GM23338 (cell line): ENCODE results near the gene CENPO. TPM values are rescaled to one million over a fixed set of nuclear protein-coding genes. Genes with fewer than 3 reads are reported as not detected.

Experiments
- ATAC-seq: fragments of 200-7000 bp; cut with Tn5 transposase; 3 replicates; pipeline ENCODE4 v1.9.1; 2020
- DNase-seq: peaks from one replicate; pipeline ENCODE4 v3.0.0-alpha.2; 2015; ENCODE audit warnings: low spot score
- H2AFZ ChIP-seq: fragments of 200-600 bp; sonication (generic); 2 replicates; pipeline ENCODE4 v1.8.0; 2016; ENCODE audit warnings: antibody characterized with exemption, mild to moderate bottlenecking, moderate library complexity
- H3F3A ChIP-seq: fragments of 200-600 bp; sonication (generic); replicated peaks from 2 replicates; pipeline ENCODE4 v1.8.0; 2017; ENCODE audit warnings: antibody characterized with exemption, mixed run types, low read depth
- H3K27ac ChIP-seq: fragments of 200-600 bp; sonication (generic); 2 replicates; pipeline ENCODE4 v1.6.1; 2016; ENCODE audit warnings: low read depth
- H3K27me3 ChIP-seq: fragments of 200-600 bp; sonication (generic); 2 replicates; pipeline ENCODE4 v1.8.0; 2016; ENCODE audit warnings: mild to moderate bottlenecking, mixed run types, moderate library complexity; ENCODE audit not compliant: insufficient read depth
- H3K36me3 ChIP-seq: fragments of 200-600 bp; sonication (generic); 2 replicates; pipeline ENCODE4 v1.8.0; 2016; ENCODE audit warnings: mild to moderate bottlenecking; ENCODE audit not compliant: insufficient read depth
- H3K4me1 ChIP-seq: fragments of 200-600 bp; sonication (generic); 2 replicates; pipeline ENCODE4 v1.8.0; 2016; ENCODE audit warnings: mild to moderate bottlenecking, moderate library complexity; ENCODE audit not compliant: insufficient read depth
- H3K4me2 ChIP-seq: fragments of 200-600 bp; sonication (generic); 2 replicates; pipeline ENCODE4 v1.7.1; 2017; ENCODE audit warnings: mixed run types
- H3K4me3 ChIP-seq: fragments of 200-600 bp; sonication (generic); 2 replicates; pipeline ENCODE4 v1.6.1; 2016; ENCODE audit warnings: mixed run types
- H3K79me2 ChIP-seq: fragments of 200-600 bp; sonication (generic); replicated peaks from 2 replicates; pipeline ENCODE4 v1.8.0; 2017; ENCODE audit warnings: mild to moderate bottlenecking; ENCODE audit not compliant: insufficient read depth
- H3K9me2 ChIP-seq: fragments of 200-600 bp; sonication (generic); 2 replicates; pipeline ENCODE4 v1.8.0; 2017; ENCODE audit not compliant: insufficient read depth
- H4K20me1 ChIP-seq: fragments of 200-600 bp; sonication (generic); replicated peaks from 2 replicates; pipeline ENCODE4 v1.8.0; 2017; ENCODE audit warnings: mild to moderate bottlenecking; ENCODE audit not compliant: insufficient read depth
- H3K27ac Mint-ChIP-seq: 2 replicates; pipeline ENCODE4 v1.8.0; 2020; ENCODE audit warnings: inconsistent platforms, mild to moderate bottlenecking, moderate library complexity, mixed read lengths
- H3K27me3 Mint-ChIP-seq: 3 replicates; pipeline ENCODE4 v1.8.0; 2022; ENCODE audit warnings: low read depth, mild to moderate bottlenecking, moderate library complexity, mixed read lengths, inconsistent platforms; ENCODE audit not compliant: insufficient read depth, poor library complexity
- H3K36me3 Mint-ChIP-seq: 3 replicates; pipeline ENCODE4 v1.8.0; 2021; ENCODE audit warnings: low read depth, mild to moderate bottlenecking, inconsistent platforms, moderate library complexity, mixed read lengths
- H3K4me1 Mint-ChIP-seq: 3 replicates; pipeline ENCODE4 v1.8.0; 2020; ENCODE audit warnings: mild to moderate bottlenecking, inconsistent platforms, mixed read lengths
- H3K4me3 Mint-ChIP-seq: 3 replicates; pipeline ENCODE4 v1.8.0; 2021; ENCODE audit warnings: moderate library complexity, mild to moderate bottlenecking, inconsistent platforms, mixed read lengths
- H3K9me3 Mint-ChIP-seq: 3 replicates; pipeline ENCODE4 v1.8.0; 2020; ENCODE audit warnings: moderate library complexity, mild to moderate bottlenecking, inconsistent platforms, mixed read lengths
- EZH2 ChIP-seq: fragments of 200-600 bp; sonication (generic); IDR thresholded peaks from one replicate; pipeline ENCODE4 v1.8.0; 2017; ENCODE audit warnings: antibody characterized with exemption, mild to moderate bottlenecking, low read depth; ENCODE audit not compliant: unreplicated experiment
- NANOG ChIP-seq: IDR thresholded peaks from 2 replicates; pipeline ENCODE4 v1.6.1; 2016; ENCODE audit warnings: antibody characterized with exemption, borderline replicate concordance
- POLR2AphosphoS5 ChIP-seq: IDR thresholded peaks from 2 replicates; pipeline ENCODE4 v1.6.1; 2016; ENCODE audit warnings: antibody characterized with exemption, low read depth
- STAT1 ChIP-seq: IDR thresholded peaks from one replicate; pipeline ENCODE4 v1.6.1; 2016; ENCODE audit warnings: antibody characterized with exemption; ENCODE audit not compliant: unreplicated experiment
- ZNF331 ChIP-seq: fragments of 250-450 bp; sonication (Bioruptor Pico); IDR thresholded peaks from 2 replicates; pipeline ENCODE4 v1.5.0; 2020; ENCODE audit warnings: low read depth, mild to moderate bottlenecking, moderate library complexity
- polyA plus RNA-seq: library from polyadenylated mRNA; unstranded; fragments of >200 nt; fragmentation: Nextera tagmentation; extraction: Ambion mirVana; gene quantifications from 2 replicates; pipeline ENCODE4 v1.2.1, GENCODE V29; 2016
- total RNA-seq: library from RNA; depleted of rRNA; stranded (reverse); fragments of >200 nt; shearing (Covaris generic); gene quantifications from 2 replicates; pipeline ENCODE4 v1.2.3, GENCODE V29; 2014
- TF ChIP-seq, protein P1 (sequence below): fragments of 250-450 bp; sonication (Bioruptor Pico); IDR thresholded peaks from 2 replicates; pipeline ENCODE4 v1.5.0; 2020; ENCODE audit warnings: mild to moderate bottlenecking, moderate library complexity
- TF ChIP-seq, protein P2 (sequence below): IDR thresholded peaks from 2 replicates; pipeline ENCODE4 v1.6.1; 2016; ENCODE audit warnings: antibody characterized with exemption
- TF ChIP-seq, protein P3 (sequence below), 2 experiments: fragments of 200-600 bp in 1 of 2; sonication (generic) in 1 of 2; conservative IDR thresholded peaks; 2 replicates each; pipeline versions ENCODE4 v1.5.1 to v1.6.1; 2016 to 2017; ENCODE audit warnings: antibody characterized with exemption in 2 of 2, low read depth in 2 of 2, mild to moderate bottlenecking in 2 of 2, moderate library complexity in 1 of 2

The CENPO gene
- total and polyA plus RNA-seq, 2 experiments from 2014 or later, result 27.0 to 44.7 TPM

DNA sequence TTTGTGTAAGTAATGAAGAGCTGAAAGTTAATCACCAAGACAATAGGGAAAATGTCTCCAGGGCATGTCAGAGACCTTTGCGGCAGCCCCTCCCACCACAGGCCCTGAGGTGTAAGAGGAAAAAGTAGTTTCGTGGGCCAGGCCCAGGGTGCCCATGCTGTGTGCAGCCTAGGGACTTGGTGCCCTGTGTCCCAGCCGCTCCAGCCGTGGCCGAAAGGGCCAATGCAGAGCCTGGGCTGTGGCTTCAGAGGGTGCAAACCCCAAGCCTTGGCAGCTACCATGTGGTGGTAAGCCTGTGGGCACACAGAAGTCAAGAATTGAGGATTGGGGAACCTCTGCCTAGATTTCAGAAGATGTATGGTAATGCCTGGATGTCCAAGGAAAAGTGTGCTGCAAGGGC lies 52.5 kb downstream of the CENPO start (continued):
- TF ChIP-seq, protein P1, sequence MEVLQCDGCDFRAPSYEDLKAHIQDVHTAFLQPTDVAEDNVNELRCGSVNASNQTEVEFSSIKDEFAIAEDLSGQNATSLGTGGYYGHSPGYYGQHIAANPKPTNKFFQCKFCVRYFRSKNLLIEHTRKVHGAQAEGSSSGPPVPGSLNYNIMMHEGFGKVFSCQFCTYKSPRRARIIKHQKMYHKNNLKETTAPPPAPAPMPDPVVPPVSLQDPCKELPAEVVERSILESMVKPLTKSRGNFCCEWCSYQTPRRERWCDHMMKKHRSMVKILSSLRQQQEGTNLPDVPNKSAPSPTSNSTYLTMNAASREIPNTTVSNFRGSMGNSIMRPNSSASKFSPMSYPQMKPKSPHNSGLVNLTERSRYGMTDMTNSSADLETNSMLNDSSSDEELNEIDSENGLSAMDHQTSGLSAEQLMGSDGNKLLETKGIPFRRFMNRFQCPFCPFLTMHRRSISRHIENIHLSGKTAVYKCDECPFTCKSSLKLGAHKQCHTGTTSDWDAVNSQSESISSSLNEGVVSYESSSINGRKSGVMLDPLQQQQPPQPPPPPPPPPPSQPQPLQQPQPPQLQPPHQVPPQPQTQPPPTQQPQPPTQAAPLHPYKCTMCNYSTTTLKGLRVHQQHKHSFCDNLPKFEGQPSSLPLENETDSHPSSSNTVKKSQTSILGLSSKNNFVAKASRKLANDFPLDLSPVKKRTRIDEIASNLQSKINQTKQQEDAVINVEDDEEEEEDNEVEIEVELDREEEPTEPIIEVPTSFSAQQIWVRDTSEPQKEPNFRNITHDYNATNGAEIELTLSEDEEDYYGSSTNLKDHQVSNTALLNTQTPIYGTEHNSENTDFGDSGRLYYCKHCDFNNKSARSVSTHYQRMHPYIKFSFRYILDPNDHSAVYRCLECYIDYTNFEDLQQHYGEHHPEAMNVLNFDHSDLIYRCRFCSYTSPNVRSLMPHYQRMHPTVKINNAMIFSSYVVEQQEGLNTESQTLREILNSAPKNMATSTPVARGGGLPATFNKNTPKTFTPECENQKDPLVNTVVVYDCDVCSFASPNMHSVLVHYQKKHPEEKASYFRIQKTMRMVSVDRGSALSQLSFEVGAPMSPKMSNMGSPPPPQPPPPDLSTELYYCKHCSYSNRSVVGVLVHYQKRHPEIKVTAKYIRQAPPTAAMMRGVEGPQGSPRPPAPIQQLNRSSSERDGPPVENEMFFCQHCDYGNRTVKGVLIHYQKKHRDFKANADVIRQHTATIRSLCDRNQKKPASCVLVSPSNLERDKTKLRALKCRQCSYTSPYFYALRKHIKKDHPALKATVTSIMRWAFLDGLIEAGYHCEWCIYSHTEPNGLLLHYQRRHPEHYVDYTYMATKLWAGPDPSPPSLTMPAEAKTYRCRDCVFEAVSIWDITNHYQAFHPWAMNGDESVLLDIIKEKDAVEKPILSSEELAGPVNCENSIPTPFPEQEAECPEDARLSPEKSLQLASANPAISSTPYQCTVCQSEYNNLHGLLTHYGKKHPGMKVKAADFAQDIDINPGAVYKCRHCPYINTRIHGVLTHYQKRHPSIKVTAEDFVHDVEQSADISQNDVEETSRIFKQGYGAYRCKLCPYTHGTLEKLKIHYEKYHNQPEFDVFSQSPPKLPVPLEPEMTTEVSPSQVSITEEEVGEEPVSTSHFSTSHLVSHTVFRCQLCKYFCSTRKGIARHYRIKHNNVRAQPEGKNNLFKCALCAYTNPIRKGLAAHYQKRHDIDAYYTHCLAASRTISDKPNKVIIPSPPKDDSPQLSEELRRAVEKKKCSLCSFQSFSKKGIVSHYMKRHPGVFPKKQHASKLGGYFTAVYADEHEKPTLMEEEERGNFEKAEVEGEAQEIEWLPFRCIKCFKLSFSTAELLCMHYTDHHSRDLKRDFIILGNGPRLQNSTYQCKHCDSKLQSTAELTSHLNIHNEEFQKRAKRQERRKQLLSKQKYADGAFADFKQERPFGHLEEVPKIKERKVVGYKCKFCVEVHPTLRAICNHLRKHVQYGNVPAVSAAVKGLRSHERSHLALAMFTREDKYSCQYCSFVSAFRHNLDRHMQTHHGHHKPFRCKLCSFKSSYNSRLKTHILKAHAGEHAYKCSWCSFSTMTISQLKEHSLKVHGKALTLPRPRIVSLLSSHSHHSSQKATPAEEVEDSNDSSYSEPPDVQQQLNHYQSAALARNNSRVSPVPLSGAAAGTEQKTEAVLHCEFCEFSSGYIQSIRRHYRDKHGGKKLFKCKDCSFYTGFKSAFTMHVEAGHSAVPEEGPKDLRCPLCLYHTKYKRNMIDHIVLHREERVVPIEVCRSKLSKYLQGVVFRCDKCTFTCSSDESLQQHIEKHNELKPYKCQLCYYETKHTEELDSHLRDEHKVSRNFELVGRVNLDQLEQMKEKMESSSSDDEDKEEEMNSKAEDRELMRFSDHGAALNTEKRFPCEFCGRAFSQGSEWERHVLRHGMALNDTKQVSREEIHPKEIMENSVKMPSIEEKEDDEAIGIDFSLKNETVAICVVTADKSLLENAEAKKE (CRISPR knock-in tag), result no peak
- TF ChIP-seq POLR2AphosphoS5 (no peak), STAT1 (no peak), EZH2 (no peak)
- TF ChIP-seq, protein P2, sequence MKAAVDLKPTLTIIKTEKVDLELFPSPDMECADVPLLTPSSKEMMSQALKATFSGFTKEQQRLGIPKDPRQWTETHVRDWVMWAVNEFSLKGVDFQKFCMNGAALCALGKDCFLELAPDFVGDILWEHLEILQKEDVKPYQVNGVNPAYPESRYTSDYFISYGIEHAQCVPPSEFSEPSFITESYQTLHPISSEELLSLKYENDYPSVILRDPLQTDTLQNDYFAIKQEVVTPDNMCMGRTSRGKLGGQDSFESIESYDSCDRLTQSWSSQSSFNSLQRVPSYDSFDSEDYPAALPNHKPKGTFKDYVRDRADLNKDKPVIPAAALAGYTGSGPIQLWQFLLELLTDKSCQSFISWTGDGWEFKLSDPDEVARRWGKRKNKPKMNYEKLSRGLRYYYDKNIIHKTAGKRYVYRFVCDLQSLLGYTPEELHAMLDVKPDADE, result no peak

DNA sequence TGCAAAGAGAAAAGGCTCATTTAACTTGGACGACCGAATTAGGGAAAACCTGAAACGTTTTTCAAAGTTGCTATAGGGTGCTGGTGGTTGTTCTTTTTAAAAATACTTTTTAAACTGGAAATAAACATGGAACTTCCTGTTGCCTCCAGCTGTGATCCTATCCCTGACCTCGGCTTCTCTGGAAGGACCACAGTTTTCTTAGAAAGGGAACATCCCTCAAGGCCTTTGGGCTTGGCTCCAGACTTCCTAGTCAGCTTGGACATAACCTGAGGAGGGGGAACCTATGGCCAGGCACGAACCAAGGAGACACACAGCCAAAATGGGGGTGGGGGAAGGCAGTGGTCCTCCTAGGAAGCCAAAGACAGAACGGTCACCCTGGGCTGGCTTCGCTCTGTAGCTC lies 57.7 kb downstream of the CENPO start:
- no peaks in the 10 kb centered on the region for H3F3A ChIP-seq
- no peak for ATAC-seq
- Mint-ChIP-seq H3K4me1 (no peaks in the 10 kb centered on the region), H3K36me3 (peaks cover 29% of the 10 kb centered on the region), H3K27me3 (peaks cover 6% of the 10 kb centered on the region), H3K27ac (no peak overlapping the region), H3K9me3 (peaks cover 36% of the 10 kb centered on the region), H3K4me3 (no peak overlapping the region)
- H3K27ac ChIP-seq, result no peak overlapping the region
- no peaks in the 10 kb centered on the region for H3K27me3 ChIP-seq
- no peaks in the 10 kb centered on the region for H3K79me2 ChIP-seq
- no peak overlapping the region for H2AFZ ChIP-seq
- H3K36me3 ChIP-seq, result 0 out of 2 replicates have a peak, but pooled peaks cover 4% of the 10 kb centered on the region
- no peaks in the 10 kb centered on the region for H3K4me1 ChIP-seq
- no peak for DNase-seq
- H3K4me3 ChIP-seq, result no peak overlapping the region
- H3K9me2 ChIP-seq, result no peaks in the 10 kb centered on the region
- H4K20me1 ChIP-seq, result 0 out of 2 replicates have a peak, but pooled peaks cover 3% of the 10 kb centered on the region
- no peak overlapping the region for H3K4me2 ChIP-seq
- TF ChIP-seq, protein P2, result no peak
- TF ChIP-seq NANOG (no peak), EZH2 (no peak), POLR2AphosphoS5 (no peak), STAT1 (no peak), ZNF331 (no peak)
- TF ChIP-seq, protein P3, sequence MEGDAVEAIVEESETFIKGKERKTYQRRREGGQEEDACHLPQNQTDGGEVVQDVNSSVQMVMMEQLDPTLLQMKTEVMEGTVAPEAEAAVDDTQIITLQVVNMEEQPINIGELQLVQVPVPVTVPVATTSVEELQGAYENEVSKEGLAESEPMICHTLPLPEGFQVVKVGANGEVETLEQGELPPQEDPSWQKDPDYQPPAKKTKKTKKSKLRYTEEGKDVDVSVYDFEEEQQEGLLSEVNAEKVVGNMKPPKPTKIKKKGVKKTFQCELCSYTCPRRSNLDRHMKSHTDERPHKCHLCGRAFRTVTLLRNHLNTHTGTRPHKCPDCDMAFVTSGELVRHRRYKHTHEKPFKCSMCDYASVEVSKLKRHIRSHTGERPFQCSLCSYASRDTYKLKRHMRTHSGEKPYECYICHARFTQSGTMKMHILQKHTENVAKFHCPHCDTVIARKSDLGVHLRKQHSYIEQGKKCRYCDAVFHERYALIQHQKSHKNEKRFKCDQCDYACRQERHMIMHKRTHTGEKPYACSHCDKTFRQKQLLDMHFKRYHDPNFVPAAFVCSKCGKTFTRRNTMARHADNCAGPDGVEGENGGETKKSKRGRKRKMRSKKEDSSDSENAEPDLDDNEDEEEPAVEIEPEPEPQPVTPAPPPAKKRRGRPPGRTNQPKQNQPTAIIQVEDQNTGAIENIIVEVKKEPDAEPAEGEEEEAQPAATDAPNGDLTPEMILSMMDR (conservative IDR thresholded peaks at IDR 0.05; ENCODE audit: low read depth in 2 of 2), result no peak
